ENCODE results near the gene PROK1.

GRCh38 chr1:110452330-110452729 lies 1.4 kb downstream of the PROK1 start:
- TF ChIP-seq POU2F2 (IDR thresholded peaks at IDR 0.05; ENCODE audit: borderline replicate concordance, low read depth, low read length) = no peak
- TF ChIP-seq ZBTB11 (CRISPR knock-in tag; IDR thresholded peaks at IDR 0.05) = no peak
- TF ChIP-seq TAF1 (IDR thresholded peaks at IDR 0.05; ENCODE audit: borderline replicate concordance, low read depth, low read length) = no peak
- TF ChIP-seq CTCF (IDR thresholded peaks at IDR 0.05 in 2 of 3, conservative IDR thresholded peaks at IDR 0.05 in 1 of 3; ENCODE audit: control insufficient read depth in 2 of 3, extremely low read depth in 1 of 3, insufficient read depth in 1 of 3, low read depth in 3 of 3, low read length in 3 of 3) = no peak
- TF ChIP-seq REST (IDR thresholded peaks at IDR 0.05; ENCODE audit: low read depth, low read length) = no peak
- no peak for TF ChIP-seq CREB1 (IDR thresholded peaks at IDR 0.05; ENCODE audit: low read depth)
- no peak for TF ChIP-seq EP300 (IDR thresholded peaks at IDR 0.05; ENCODE audit: borderline replicate concordance in 1 of 2, control insufficient read depth in 1 of 2, low read depth in 2 of 2, low read length in 2 of 2)
- no peak for TF ChIP-seq RBBP5 (conservative IDR thresholded peaks at IDR 0.05)
- no peak for TF ChIP-seq E2F4 (IDR thresholded peaks at IDR 0.05; ENCODE audit: low read depth, low read length)
- TF ChIP-seq YY1 (IDR thresholded peaks at IDR 0.05; ENCODE audit: low read depth, low read length) = no peak
- TF ChIP-seq RFX5 (IDR thresholded peaks at IDR 0.05; ENCODE audit: low read depth, low read length) = no peak
- TF ChIP-seq GABPA (IDR thresholded peaks at IDR 0.05; ENCODE audit: low read depth) = no peak
- TF ChIP-seq SRF (IDR thresholded peaks at IDR 0.05; ENCODE audit: low read depth in 2 of 2, low read length in 2 of 2) = no peak
